ENCODE data around the gene SPATA31D1. TPM values are rescaled to one million over a fixed set of nuclear protein-coding genes. Genes with fewer than 3 reads are reported as not detected.

Gene SPATA31D1
- total RNA-seq, 1 experiment from 2014 or later = not detected

DNA sequence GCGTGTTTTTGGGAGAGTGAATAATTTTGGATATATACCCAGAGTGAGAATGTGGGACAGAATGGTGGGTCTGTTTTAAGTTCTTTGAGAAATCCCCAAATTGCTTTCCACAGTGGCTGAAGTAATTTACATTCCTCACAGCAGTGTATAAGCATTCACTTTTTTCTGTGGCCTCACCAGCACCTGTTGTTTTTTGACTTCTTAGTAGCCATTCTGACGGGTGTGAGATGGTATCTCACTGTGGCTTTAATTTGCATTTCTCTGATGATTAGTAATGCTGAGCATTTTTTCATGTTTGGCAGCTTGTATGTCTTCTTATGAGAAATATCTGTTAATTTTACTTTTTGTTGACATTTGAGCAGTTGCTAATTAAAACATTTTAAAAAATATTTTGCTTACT lies 9.4 kb upstream of the SPATA31D1 start:
- no TSS peak for BruUV-seq (replicated peaks)
- ChIA-PET POLR2A (ENCODE audit: low non-redundant PET) (no interaction called here), CTCF (no interaction called here)
- no peaks in the 10 kb centered on the region for H3K36me3 ChIP-seq (ENCODE audit: insufficient read depth, low read length, poor library complexity, severe bottlenecking)
- intact Hi-C loops (cut with micrococcal nuclease; ENCODE audit: unreplicated experiment) = no loop called here
- H3K9me3 ChIP-seq (ENCODE audit: low read depth, low read length, poor library complexity, severe bottlenecking) = no peaks in the 10 kb centered on the region
- DNase-seq (ENCODE audit: low spot score) = no peak
- H3K4me1 ChIP-seq (ENCODE audit: insufficient read depth, low read length, poor library complexity, severe bottlenecking) = no peaks in the 10 kb centered on the region
- H3K4me3 ChIP-seq (ENCODE audit: low read depth, low read length, poor library complexity, severe bottlenecking) = no peak overlapping the region
- TF ChIP-seq, protein P1, sequence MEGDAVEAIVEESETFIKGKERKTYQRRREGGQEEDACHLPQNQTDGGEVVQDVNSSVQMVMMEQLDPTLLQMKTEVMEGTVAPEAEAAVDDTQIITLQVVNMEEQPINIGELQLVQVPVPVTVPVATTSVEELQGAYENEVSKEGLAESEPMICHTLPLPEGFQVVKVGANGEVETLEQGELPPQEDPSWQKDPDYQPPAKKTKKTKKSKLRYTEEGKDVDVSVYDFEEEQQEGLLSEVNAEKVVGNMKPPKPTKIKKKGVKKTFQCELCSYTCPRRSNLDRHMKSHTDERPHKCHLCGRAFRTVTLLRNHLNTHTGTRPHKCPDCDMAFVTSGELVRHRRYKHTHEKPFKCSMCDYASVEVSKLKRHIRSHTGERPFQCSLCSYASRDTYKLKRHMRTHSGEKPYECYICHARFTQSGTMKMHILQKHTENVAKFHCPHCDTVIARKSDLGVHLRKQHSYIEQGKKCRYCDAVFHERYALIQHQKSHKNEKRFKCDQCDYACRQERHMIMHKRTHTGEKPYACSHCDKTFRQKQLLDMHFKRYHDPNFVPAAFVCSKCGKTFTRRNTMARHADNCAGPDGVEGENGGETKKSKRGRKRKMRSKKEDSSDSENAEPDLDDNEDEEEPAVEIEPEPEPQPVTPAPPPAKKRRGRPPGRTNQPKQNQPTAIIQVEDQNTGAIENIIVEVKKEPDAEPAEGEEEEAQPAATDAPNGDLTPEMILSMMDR (conservative IDR thresholded peaks at IDR 0.05; ENCODE audit: low read depth, low read length) = no peak
- no peak for TF ChIP-seq EZH2 (IDR thresholded peaks at IDR 0.05; ENCODE audit: borderline replicate concordance, low read depth, low read length, poor library complexity, severe bottlenecking)
- no peaks in the 10 kb centered on the region for H3K27me3 ChIP-seq (replicated peaks; ENCODE audit: insufficient read depth, low read depth, low read length, poor library complexity)
- no peak overlapping the region for H3K27ac ChIP-seq (ENCODE audit: low read depth, low read length, poor library complexity, severe bottlenecking)

DNA sequence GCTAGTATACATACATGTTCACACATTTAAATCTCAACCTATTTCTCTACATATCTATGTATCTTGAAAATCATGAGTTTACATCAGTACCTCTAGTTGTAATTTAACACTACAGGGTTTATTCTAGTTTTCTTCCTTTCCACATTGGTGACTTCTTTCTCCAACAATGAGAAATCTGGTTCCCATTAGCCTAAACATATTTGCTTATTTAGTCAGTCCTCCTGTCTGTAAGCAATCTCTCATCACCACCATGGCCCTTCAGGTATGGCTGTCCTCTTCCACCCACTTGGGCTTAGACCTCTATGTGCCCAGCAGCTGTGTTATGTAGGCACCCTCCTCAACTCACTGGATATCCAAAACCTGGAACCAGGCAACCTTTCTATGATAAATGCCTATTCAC lies 8.0 kb upstream of the SPATA31D1 start:
- Histone ChIP-seq H3K36me3 (ENCODE audit: insufficient read depth, low read length, poor library complexity, severe bottlenecking) (no peaks in the 10 kb centered on the region), H3K27me3 (replicated peaks; ENCODE audit: insufficient read depth, low read depth, low read length, poor library complexity) (peaks cover 5% of the 10 kb centered on the region), H3K4me1 (ENCODE audit: insufficient read depth, low read length, poor library complexity, severe bottlenecking) (no peaks in the 10 kb centered on the region), H3K4me3 (ENCODE audit: low read depth, low read length, poor library complexity, severe bottlenecking) (no peak overlapping the region), H3K27ac (ENCODE audit: low read depth, low read length, poor library complexity, severe bottlenecking) (no peak overlapping the region), H3K9me3 (ENCODE audit: low read depth, low read length, poor library complexity, severe bottlenecking) (no peaks in the 10 kb centered on the region)
- no TSS peak for BruUV-seq (replicated peaks)
- TF ChIP-seq EZH2 (IDR thresholded peaks at IDR 0.05; ENCODE audit: borderline replicate concordance, low read depth, low read length, poor library complexity, severe bottlenecking) = no peak
- TF ChIP-seq, protein P1 (conservative IDR thresholded peaks at IDR 0.05; ENCODE audit: low read depth, low read length) = no peak
- intact Hi-C loops (cut with micrococcal nuclease; ENCODE audit: unreplicated experiment) = no loop called here
- ChIA-PET CTCF (no interaction called here), POLR2A (ENCODE audit: low non-redundant PET) (no interaction called here)
- DNase-seq (ENCODE audit: low spot score) = no peak

DNA sequence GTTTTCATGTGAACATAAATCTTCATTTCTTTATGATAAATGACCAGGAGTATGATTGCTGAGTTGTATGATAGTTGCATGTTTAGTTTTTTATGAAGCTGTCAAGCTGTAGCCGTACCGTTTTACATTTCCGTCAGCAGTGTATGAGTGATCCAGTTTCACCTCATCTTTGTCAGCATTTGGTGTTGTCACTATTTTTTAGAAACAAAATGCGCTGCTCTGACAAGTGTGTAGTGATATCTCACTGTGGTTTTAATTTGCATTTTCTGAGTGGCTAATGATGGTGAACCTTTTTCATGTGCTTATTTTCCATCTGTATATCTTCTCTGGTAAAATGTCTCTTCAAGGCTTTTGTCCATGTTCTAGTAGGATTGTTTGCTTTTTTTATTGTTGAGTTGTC lies 6.7 kb upstream of the SPATA31D1 start:
- POLR2A ChIA-PET (ENCODE audit: low non-redundant PET) = no interaction called here

More for the DNA sequence above, 6.7 kb upstream of the SPATA31D1 start:
- Histone ChIP-seq H3K9me3 (ENCODE audit: low read depth, low read length, poor library complexity, severe bottlenecking) (no peaks in the 10 kb centered on the region), H3K27ac (ENCODE audit: low read depth, low read length, poor library complexity, severe bottlenecking) (no peak overlapping the region), H3K36me3 (ENCODE audit: insufficient read depth, low read length, poor library complexity, severe bottlenecking) (no peaks in the 10 kb centered on the region), H3K27me3 (replicated peaks; ENCODE audit: insufficient read depth, low read depth, low read length, poor library complexity) (peaks cover 5% of the 10 kb centered on the region), H3K4me3 (ENCODE audit: low read depth, low read length, poor library complexity, severe bottlenecking) (no peak overlapping the region), H3K4me1 (ENCODE audit: insufficient read depth, low read length, poor library complexity, severe bottlenecking) (no peaks in the 10 kb centered on the region)
- BruUV-seq (replicated peaks) = no TSS peak
- no peak for DNase-seq (ENCODE audit: low spot score)
- intact Hi-C loops (cut with micrococcal nuclease; ENCODE audit: unreplicated experiment) = no loop called here
- TF ChIP-seq, protein P1 (conservative IDR thresholded peaks at IDR 0.05; ENCODE audit: low read depth, low read length) = no peak
- CTCF ChIA-PET = no interaction called here

Data from A673 (cell line).